Measurements from ENCODE around the gene GAPVD1.

GAPVD1 gene

DNA sequence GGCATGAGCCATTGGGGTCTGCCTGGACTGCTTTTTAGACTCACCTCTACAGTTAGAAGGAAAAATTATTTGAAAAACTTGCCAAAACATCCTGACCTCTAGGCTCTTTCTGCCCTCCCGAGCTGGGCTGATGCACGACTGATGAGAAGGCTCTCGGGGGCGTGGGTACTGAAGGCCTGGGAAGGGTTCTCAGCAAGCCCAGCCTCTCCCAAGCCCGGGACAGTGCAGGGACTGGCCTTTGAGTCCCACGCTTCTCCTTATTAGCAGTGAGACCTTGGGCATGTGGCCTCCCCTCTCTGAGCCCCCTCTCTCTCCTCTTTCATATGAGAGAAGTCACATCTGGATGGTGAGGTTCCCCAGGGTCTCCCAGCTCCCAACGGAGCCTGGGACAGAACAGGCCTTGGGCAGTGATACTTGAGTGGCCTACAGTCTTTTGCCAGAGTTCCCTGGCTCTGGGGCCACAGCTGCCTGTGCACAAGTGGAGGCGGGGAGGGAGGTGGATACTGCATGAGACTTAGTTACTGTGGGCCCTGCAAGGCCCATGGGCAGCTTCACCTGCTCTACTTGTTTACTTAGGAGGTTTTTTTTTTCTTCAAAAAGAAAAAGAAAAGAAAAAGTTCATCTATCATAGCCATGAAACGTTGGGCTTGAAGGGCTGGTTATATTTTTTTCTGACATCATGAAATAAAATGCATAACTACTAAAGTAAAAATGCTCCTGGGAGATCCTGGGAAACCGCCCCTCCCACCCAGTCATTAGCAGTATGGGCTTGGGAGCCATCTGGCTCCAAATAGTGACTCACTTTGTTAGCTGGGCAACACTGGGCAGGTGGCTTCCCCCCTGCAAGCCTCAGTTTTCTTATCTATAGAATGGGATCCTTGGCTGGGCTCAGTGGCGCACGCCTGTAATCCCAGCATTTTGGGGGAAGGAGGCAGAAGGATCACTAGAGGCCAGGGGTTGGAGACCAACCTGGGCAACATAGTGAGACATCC, 139.4 kb downstream of the GAPVD1 start:
- Histone ChIP-seq H3K4me3 (ENCODE audit: insufficient read length, low read depth) (no peak overlapping the region), H3K4me1 (ENCODE audit: insufficient read depth, insufficient read length) (peaks cover 6% of the 10 kb centered on the region), H3K9me3 (ENCODE audit: insufficient read depth, low read length) (no peaks in the 10 kb centered on the region), H3K9ac (ENCODE audit: insufficient read length, low read depth) (peak overlapping the region; percentile 4), H3K36me3 (ENCODE audit: insufficient read depth, insufficient read length, low read length) (no peaks in the 10 kb centered on the region), H3K27me3 (ENCODE audit: insufficient read depth, insufficient read length) (no peaks in the 10 kb centered on the region)
- TF ChIP-seq YY1 (IDR thresholded peaks at IDR 0.05; ENCODE audit: insufficient read depth, insufficient read length): no peak
- TF ChIP-seq ZNF274 (IDR thresholded peaks at IDR 0.05; ENCODE audit: low read depth, low read length): no peak
- TF ChIP-seq SUZ12 (IDR thresholded peaks at IDR 0.05; ENCODE audit: extremely low read depth, insufficient read depth, insufficient read length): no peak
- DNase-seq (ENCODE audit: low read depth, low spot score): no peak

DNA sequence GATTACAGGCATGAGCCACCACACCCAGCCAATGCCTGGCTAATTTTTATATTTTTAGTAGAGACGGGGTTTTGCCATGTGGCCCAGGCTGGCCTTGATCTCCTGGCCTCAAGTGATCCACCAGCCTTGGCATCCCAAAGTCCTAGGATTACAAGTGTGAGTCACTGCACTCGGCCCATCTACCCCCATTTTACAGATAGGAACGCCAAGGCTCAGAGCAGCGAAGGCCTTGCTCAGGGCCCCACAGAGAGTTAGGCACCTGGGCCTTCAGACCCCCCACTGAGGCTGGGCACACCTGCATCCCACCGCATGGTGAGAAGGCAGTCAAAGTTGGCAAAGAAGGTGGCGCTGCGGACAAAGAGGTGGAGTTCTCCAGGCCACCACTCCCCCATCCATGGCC, 143.1 kb downstream of the GAPVD1 start:
- Histone ChIP-seq H3K9ac (ENCODE audit: insufficient read length, low read depth) (no peak overlapping the region), H3K36me3 (ENCODE audit: insufficient read depth, insufficient read length, low read length) (no peaks in the 10 kb centered on the region), H3K27me3 (ENCODE audit: insufficient read depth, insufficient read length) (peaks cover 14% of the 10 kb centered on the region), H3K4me1 (ENCODE audit: insufficient read depth, insufficient read length) (peaks cover 12% of the 10 kb centered on the region), H3K4me3 (ENCODE audit: insufficient read length, low read depth) (no peak overlapping the region), H3K9me3 (ENCODE audit: insufficient read depth, low read length) (no peaks in the 10 kb centered on the region)
- no peak for DNase-seq (ENCODE audit: low read depth, low spot score)
- TF ChIP-seq ZNF274 (IDR thresholded peaks at IDR 0.05; ENCODE audit: low read depth, low read length) (no peak), SUZ12 (IDR thresholded peaks at IDR 0.05; ENCODE audit: extremely low read depth, insufficient read depth, insufficient read length) (no peak)

DNA sequence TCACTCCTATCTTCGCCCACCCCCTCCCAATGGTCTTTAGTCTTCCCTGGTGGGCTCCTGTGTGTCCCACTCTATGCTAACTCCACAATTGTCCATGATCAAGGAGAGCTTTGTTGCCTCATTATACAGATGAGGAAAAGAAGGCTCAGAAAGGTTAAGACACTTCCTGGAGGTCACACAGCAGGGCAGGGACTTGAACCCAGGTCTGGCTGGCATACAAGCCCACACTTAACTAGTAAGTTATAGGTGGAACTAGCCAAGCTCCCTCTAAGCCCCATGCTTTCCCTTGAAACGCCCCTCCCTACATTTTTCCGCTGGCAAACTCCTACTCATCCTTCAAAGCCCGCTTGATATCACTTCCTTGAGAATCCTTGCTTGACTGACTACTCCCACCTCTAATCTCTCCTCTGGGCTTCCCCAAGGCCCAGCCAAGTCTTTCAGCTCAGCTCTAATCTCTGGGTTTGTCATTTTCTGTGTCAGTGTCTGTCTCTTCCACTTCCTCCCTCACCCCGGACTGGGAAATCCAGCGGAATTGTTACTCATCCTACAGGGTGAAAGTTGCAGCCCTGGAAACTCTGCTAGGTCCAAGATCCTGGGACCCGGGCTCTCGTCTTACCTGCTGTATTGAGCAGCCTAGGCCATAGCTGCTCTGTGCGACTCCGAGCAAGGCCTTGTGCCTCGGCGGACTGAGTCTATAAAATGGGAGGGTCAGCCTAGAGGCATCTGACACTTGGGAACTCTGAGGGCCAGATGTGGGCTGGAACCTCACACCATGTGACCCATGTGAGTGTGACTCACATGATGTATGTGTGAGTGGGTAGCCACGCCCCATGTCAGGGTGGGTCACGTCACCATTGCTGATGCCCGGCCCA, 144.5 kb downstream of the GAPVD1 start:
- TF ChIP-seq ZNF274 (IDR thresholded peaks at IDR 0.05; ENCODE audit: low read depth, low read length) (no peak), YY1 (IDR thresholded peaks at IDR 0.05; ENCODE audit: insufficient read depth, insufficient read length) (no peak), SUZ12 (IDR thresholded peaks at IDR 0.05; ENCODE audit: extremely low read depth, insufficient read depth, insufficient read length) (no peak)
- no peaks in the 10 kb centered on the region for H3K36me3 ChIP-seq (ENCODE audit: insufficient read depth, insufficient read length, low read length)
- no peak overlapping the region for H3K9ac ChIP-seq (ENCODE audit: insufficient read length, low read depth)
- H3K4me3 ChIP-seq (ENCODE audit: insufficient read length, low read depth): no peak overlapping the region
- H3K27me3 ChIP-seq (ENCODE audit: insufficient read depth, insufficient read length): peaks cover 14% of the 10 kb centered on the region
- peaks cover 18% of the 10 kb centered on the region for H3K4me1 ChIP-seq (ENCODE audit: insufficient read depth, insufficient read length)
- DNase-seq (ENCODE audit: low read depth, low spot score): no peak
- H3K9me3 ChIP-seq (ENCODE audit: insufficient read depth, low read length): no peaks in the 10 kb centered on the region

DNA sequence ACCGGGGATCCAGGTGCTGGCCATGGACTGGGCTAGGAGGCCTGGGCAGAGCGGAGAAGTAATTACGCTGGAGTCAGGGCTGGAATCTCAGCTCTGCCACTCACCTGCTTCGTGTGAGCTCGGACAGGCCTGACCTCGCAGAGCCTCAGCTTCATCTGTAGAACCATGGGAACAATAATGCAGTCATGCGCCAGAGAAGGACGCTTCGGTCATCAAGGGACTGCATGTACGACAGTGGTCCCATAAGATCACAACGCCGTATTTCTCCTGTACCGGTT, 145.1 kb downstream of the GAPVD1 start:
- H3K4me3 ChIP-seq (ENCODE audit: insufficient read length, low read depth): no peak overlapping the region
- no peaks in the 10 kb centered on the region for H3K36me3 ChIP-seq (ENCODE audit: insufficient read depth, insufficient read length, low read length)
- H3K27me3 ChIP-seq (ENCODE audit: insufficient read depth, insufficient read length): peaks cover 14% of the 10 kb centered on the region
- no peak for TF ChIP-seq SUZ12 (IDR thresholded peaks at IDR 0.05; ENCODE audit: extremely low read depth, insufficient read depth, insufficient read length)
- TF ChIP-seq YY1 (IDR thresholded peaks at IDR 0.05; ENCODE audit: insufficient read depth, insufficient read length): no peak
- no peak for TF ChIP-seq ZNF274 (IDR thresholded peaks at IDR 0.05; ENCODE audit: low read depth, low read length)
- H3K9me3 ChIP-seq (ENCODE audit: insufficient read depth, low read length): no peaks in the 10 kb centered on the region
- H3K4me1 ChIP-seq (ENCODE audit: insufficient read depth, insufficient read length): peaks cover 21% of the 10 kb centered on the region
- H3K9ac ChIP-seq (ENCODE audit: insufficient read length, low read depth): no peak overlapping the region
- DNase-seq (ENCODE audit: low read depth, low spot score): no peak

DNA sequence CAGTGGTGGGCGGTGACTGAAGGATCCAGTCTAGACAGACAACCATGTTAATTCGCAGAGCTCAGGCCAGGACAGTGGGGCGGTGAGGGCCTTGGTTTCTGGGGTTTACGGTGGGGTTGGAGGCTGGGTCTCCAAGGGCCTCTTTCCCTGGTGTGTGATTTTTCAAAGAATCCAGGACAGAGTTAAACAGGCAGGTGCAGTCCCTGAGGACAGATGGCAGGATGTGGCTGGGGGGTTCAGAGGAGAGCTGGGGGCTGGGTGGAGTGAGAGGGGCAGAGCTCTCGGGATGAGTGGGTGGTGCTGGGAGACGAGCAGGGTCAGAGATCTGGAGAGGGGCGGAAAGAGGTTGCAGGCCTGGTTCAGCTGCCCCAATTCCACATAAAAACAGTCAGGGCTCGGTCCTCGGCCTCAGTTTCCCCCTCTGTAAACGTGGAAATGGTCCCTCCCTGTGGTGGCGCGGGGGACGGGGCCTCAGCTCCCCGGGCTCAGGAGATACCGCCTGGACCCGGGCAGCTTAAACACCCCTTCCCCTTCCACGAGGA, 145.9 kb downstream of the GAPVD1 start:
- Histone ChIP-seq H3K9me3 (ENCODE audit: insufficient read depth, low read length) (no peaks in the 10 kb centered on the region), H3K9ac (ENCODE audit: insufficient read length, low read depth) (peak overlapping the region; percentile 92), H3K4me3 (ENCODE audit: insufficient read length, low read depth) (peak overlapping the region; percentile 69), H3K36me3 (ENCODE audit: insufficient read depth, insufficient read length, low read length) (no peaks in the 10 kb centered on the region), H3K27me3 (ENCODE audit: insufficient read depth, insufficient read length) (peaks cover 14% of the 10 kb centered on the region), H3K4me1 (ENCODE audit: insufficient read depth, insufficient read length) (peaks cover 21% of the 10 kb centered on the region)
- DNase-seq (ENCODE audit: low read depth, low spot score): no peak
- no peak for TF ChIP-seq SUZ12 (IDR thresholded peaks at IDR 0.05; ENCODE audit: extremely low read depth, insufficient read depth, insufficient read length)
- no peak for TF ChIP-seq YY1 (IDR thresholded peaks at IDR 0.05; ENCODE audit: insufficient read depth, insufficient read length)
- no peak for TF ChIP-seq ZNF274 (IDR thresholded peaks at IDR 0.05; ENCODE audit: low read depth, low read length)

DNA sequence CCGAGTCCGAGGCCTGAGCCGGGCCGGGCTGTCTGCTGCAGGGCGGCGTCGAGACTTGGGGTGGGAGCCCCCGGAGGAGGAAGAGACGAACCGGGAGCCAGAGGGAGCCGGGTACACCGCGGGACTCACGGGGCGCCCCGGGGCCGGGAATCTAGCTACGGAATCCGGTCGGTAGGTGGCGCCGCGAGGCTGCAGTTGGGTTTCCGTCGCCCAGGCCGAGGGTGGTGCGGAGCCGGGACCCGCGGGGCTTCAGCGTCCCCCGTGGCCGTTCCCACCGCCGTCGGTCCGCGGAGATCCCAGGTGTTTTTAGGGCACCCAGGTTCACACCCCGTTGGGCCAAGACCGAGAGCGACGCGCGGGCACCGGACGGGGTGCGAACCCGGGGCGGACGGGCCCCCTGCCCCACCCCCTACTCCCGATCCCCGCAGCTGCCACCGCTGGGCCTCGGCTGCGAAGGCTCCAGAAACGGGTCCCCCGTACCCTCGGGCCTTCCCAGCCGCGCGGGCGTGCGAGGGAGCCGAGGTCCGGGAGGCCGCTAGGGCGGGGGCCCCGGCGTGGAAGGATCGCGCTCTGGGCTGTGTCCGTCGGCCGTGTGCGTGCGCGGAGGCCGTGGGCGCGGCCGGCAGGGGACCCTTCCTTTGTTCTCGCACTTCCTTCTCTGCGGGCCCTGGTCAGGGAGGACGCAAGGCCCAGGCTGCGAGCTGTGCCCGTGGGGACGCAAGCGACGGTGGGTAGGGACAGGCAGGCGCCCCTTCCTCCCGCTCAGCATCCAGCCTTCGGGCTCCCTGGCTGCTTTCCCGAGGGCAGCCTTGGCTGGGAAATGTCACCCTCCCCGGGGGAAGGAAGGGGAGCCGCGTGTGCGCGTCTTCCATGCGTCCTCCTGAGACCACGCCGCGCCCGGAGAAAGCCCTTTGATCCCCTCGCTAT, 146.6 kb downstream of the GAPVD1 start:
- peaks cover 14% of the 10 kb centered on the region for H3K27me3 ChIP-seq (ENCODE audit: insufficient read depth, insufficient read length)

More for the DNA sequence above, 146.6 kb downstream of the GAPVD1 start:
- peaks cover 21% of the 10 kb centered on the region for H3K4me1 ChIP-seq (ENCODE audit: insufficient read depth, insufficient read length)
- no peaks in the 10 kb centered on the region for H3K9me3 ChIP-seq (ENCODE audit: insufficient read depth, low read length)
- H3K36me3 ChIP-seq (ENCODE audit: insufficient read depth, insufficient read length, low read length): no peaks in the 10 kb centered on the region
- peak overlapping the region; percentile 92 for H3K9ac ChIP-seq (ENCODE audit: insufficient read length, low read depth)
- no peak for TF ChIP-seq ZNF274 (IDR thresholded peaks at IDR 0.05; ENCODE audit: low read depth, low read length)
- TF ChIP-seq YY1 (IDR thresholded peaks at IDR 0.05; ENCODE audit: insufficient read depth, insufficient read length): no peak
- TF ChIP-seq SUZ12 (IDR thresholded peaks at IDR 0.05; ENCODE audit: extremely low read depth, insufficient read depth, insufficient read length): no peak
- DNase-seq (ENCODE audit: low read depth, low spot score): peak; percentile 59
- H3K4me3 ChIP-seq (ENCODE audit: insufficient read length, low read depth): peak overlapping the region; percentile 69

All from NT2/D1 (cell line).